Measurements from ENCODE around the gene UBXN4. TPM values are rescaled to one million over a fixed set of nuclear protein-coding genes. Genes with fewer than 3 reads are reported as not detected.
"Not testable (repeated sequence)": the region's sequence is repeated elsewhere in the genome, so short reads cannot be mapped to it uniquely, and the experiment has no call there.

UBXN4 gene
- total RNA-seq, 1 experiment from 2014 or later, result 123 TPM

GRCh38 chr2:135701442-135701841 is 40.2 kb upstream of the UBXN4 start:
- Histone ChIP-seq H3K27ac (ENCODE audit: low read depth, low read length, poor library complexity, severe bottlenecking) (no peak overlapping the region), H3K27me3 (replicated peaks; ENCODE audit: insufficient read depth, low read depth, low read length, poor library complexity) (no peaks in the 10 kb centered on the region), H3K4me1 (ENCODE audit: insufficient read depth, low read length, poor library complexity, severe bottlenecking) (no peaks in the 10 kb centered on the region), H3K9me3 (ENCODE audit: low read depth, low read length, poor library complexity, severe bottlenecking) (no peaks in the 10 kb centered on the region), H3K4me3 (ENCODE audit: low read depth, low read length, poor library complexity, severe bottlenecking) (no peak overlapping the region), H3K36me3 (ENCODE audit: insufficient read depth, low read length, poor library complexity, severe bottlenecking) (no peaks in the 10 kb centered on the region)
- TF ChIP-seq EZH2 (IDR thresholded peaks at IDR 0.05; ENCODE audit: borderline replicate concordance, low read depth, low read length, poor library complexity, severe bottlenecking), result no peak
- TF ChIP-seq CTCF (conservative IDR thresholded peaks at IDR 0.05; ENCODE audit: low read depth, low read length), result no peak
- intact Hi-C loops (cut with micrococcal nuclease; ENCODE audit: unreplicated experiment), result no loop called here
- DNase-seq (ENCODE audit: low spot score), result no peak
- CTCF ChIA-PET, result no interaction called here
- POLR2A ChIA-PET (ENCODE audit: low non-redundant PET), result no interaction called here
- no TSS peak for BruUV-seq (replicated peaks)

GRCh38 chr2:135703300-135703699 is 38.4 kb upstream of the UBXN4 start:
- no peaks in the 10 kb centered on the region for H3K36me3 ChIP-seq (ENCODE audit: insufficient read depth, low read length, poor library complexity, severe bottlenecking)
- no peak overlapping the region for H3K4me3 ChIP-seq (ENCODE audit: low read depth, low read length, poor library complexity, severe bottlenecking)
- CTCF ChIA-PET, result no interaction called here
- no TSS peak for BruUV-seq (replicated peaks)
- no peaks in the 10 kb centered on the region for H3K27me3 ChIP-seq (replicated peaks; ENCODE audit: insufficient read depth, low read depth, low read length, poor library complexity)
- H3K9me3 ChIP-seq (ENCODE audit: low read depth, low read length, poor library complexity, severe bottlenecking), result no peaks in the 10 kb centered on the region
- DNase-seq (ENCODE audit: low spot score), result no peak
- intact Hi-C loops (cut with micrococcal nuclease; ENCODE audit: unreplicated experiment), result no loop called here
- no peaks in the 10 kb centered on the region for H3K4me1 ChIP-seq (ENCODE audit: insufficient read depth, low read length, poor library complexity, severe bottlenecking)
- TF ChIP-seq EZH2 (IDR thresholded peaks at IDR 0.05; ENCODE audit: borderline replicate concordance, low read depth, low read length, poor library complexity, severe bottlenecking) (no peak), CTCF (conservative IDR thresholded peaks at IDR 0.05; ENCODE audit: low read depth, low read length) (no peak)
- POLR2A ChIA-PET (ENCODE audit: low non-redundant PET), result no interaction called here
- no peak overlapping the region for H3K27ac ChIP-seq (ENCODE audit: low read depth, low read length, poor library complexity, severe bottlenecking)

GRCh38 chr2:135704075-135704474 is 37.6 kb upstream of the UBXN4 start:
- H3K9me3 ChIP-seq (ENCODE audit: low read depth, low read length, poor library complexity, severe bottlenecking); BruUV-seq (replicated peaks); H3K27me3 ChIP-seq (replicated peaks; ENCODE audit: insufficient read depth, low read depth, low read length, poor library complexity); H3K4me1 ChIP-seq (ENCODE audit: insufficient read depth, low read length, poor library complexity, severe bottlenecking); H3K4me3 ChIP-seq (ENCODE audit: low read depth, low read length, poor library complexity, severe bottlenecking); H3K27ac ChIP-seq (ENCODE audit: low read depth, low read length, poor library complexity, severe bottlenecking); CTCF ChIA-PET; POLR2A ChIA-PET (ENCODE audit: low non-redundant PET); DNase-seq (ENCODE audit: low spot score); H3K36me3 ChIP-seq (ENCODE audit: insufficient read depth, low read length, poor library complexity, severe bottlenecking); intact Hi-C loops (cut with micrococcal nuclease; ENCODE audit: unreplicated experiment): not testable (repeated sequence)

GRCh38 chr2:135708159-135708558 is 33.5 kb upstream of the UBXN4 start:
- Histone ChIP-seq H3K36me3 (ENCODE audit: insufficient read depth, low read length, poor library complexity, severe bottlenecking) (peaks cover 5% of the 10 kb centered on the region), H3K9me3 (ENCODE audit: low read depth, low read length, poor library complexity, severe bottlenecking) (no peaks in the 10 kb centered on the region), H3K4me1 (ENCODE audit: insufficient read depth, low read length, poor library complexity, severe bottlenecking) (no peaks in the 10 kb centered on the region), H3K27ac (ENCODE audit: low read depth, low read length, poor library complexity, severe bottlenecking) (no peak overlapping the region), H3K4me3 (ENCODE audit: low read depth, low read length, poor library complexity, severe bottlenecking) (no peak overlapping the region), H3K27me3 (replicated peaks; ENCODE audit: insufficient read depth, low read depth, low read length, poor library complexity) (no peaks in the 10 kb centered on the region)
- ChIA-PET CTCF (no interaction called here), POLR2A (ENCODE audit: low non-redundant PET) (no interaction called here)
- DNase-seq (ENCODE audit: low spot score), result no peak
- intact Hi-C loops (cut with micrococcal nuclease; ENCODE audit: unreplicated experiment), result no loop called here
- no TSS peak for BruUV-seq (replicated peaks)
- no peak for TF ChIP-seq EZH2 (IDR thresholded peaks at IDR 0.05; ENCODE audit: borderline replicate concordance, low read depth, low read length, poor library complexity, severe bottlenecking)
- TF ChIP-seq CTCF (conservative IDR thresholded peaks at IDR 0.05; ENCODE audit: low read depth, low read length), result no peak
